ENCODE data around the gene FKBP2.

Gene FKBP2

GRCh38 chr11:64240435-64241240 lies at the start of gene FKBP2:
Gene FKBP2, plus strand, starts transcription at chr11:64241095. Its CDS starts 1,293 bp downstream, at chr11:64242388.
- peak; percentile 90 to 100 (median 98) for DNase-seq

- no peak for DNase-seq
Measured at GRCh38 chr11:64192434-64192833, 48.5 kb upstream of the FKBP2 start.

DNA sequence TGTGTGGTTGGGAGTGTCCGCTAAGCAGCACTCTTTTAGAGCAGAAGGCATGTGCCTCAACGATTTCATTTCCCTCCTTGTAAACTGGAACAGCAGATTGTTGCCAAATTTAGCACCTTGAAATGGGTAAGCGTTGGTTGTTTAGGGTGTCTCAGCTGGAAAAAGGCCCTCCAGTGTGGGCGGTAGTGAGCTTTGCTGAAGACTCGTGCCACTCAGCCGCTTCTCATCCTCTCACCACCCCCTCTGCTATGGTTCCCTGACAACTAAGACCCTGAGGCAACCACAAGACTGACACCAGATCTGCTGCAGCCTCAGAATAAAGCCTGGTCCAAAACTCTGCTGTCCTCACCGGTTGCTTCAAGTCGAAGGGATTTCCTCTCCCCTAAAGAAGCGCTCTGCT lies 44.3 kb upstream of the FKBP2 start:
- peak in 1 of 51 donors; percentile 53 for DNase-seq

DNA sequence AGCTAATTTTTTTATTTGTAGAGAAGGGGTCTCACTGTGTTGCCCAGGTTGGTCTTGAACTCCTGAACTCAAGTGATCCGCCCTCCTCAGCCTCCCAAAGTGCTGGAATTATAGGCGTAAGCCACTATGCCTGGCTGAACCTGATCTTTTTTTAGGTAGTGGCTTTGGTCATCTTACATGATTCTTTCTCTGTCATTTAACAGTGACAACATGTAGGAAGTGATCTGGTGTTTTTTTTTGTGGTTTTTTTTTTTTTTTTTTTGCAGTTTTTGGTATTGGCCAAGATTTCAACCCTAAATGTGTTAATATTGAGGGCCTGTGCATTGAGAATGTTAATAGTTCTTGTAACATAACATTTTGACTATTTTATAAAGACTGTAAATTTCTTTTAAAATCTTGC lies 42.4 kb upstream of the FKBP2 start:
- DNase-seq: no peak

DNA sequence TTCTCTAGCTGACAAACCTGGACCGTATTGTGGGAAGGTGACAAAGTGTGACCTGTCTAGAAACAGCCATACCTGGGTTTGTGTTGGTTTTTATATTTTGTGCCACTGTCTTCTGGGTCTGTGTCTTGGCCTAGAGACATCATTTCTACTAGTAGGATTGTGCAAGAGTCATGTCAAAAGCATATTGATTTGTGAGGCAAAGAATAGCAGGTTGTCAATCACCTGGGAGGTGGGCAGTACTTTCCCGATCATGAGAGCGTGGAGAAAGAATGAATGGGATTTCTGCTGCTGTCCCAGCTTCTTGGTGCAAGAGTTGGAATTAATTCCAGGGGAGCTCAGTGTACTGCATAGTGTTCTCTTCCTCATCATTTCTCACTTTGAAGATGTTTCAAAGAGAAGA lies 39.4 kb upstream of the FKBP2 start:
- no peak for DNase-seq

- DNase-seq: no peak
Measured at GRCh38 chr11:64202992-64203391, 37.9 kb upstream of the FKBP2 start.

DNA sequence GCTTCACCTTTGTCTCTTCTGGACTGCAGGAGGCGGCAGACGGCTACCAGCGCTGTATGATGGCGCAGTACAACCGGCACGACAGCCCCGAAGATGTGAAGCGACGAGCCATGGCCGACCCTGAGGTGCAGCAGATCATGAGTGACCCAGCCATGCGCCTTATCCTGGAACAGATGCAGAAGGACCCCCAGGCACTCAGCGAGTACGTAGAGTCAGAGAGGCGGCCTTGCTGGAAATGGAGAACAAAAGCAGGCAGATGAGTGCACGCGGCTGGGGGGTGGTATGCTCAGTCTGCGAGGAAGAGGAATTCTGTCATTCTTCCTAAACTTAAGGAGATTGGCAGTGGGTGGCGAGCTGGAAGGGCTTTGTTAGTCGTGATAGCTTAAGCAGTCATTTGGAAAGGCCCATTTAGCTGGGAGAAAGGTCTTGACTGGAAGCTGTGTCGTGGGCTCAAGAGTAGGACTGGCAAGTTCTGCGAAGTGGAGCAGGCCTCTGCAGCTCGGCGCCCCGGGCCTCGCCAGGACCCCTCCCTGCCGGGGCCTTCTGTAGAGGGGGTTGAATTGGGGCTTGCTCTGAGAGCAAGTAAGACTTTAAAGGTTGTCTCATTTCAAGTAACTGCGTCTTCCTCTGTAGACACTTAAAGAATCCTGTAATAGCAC lies 37.3 kb upstream of the FKBP2 start:
- no peak for DNase-seq

GRCh38 chr11:64204080-64204440 lies 36.8 kb upstream of the FKBP2 start:
- DNase-seq: no peak

DNA sequence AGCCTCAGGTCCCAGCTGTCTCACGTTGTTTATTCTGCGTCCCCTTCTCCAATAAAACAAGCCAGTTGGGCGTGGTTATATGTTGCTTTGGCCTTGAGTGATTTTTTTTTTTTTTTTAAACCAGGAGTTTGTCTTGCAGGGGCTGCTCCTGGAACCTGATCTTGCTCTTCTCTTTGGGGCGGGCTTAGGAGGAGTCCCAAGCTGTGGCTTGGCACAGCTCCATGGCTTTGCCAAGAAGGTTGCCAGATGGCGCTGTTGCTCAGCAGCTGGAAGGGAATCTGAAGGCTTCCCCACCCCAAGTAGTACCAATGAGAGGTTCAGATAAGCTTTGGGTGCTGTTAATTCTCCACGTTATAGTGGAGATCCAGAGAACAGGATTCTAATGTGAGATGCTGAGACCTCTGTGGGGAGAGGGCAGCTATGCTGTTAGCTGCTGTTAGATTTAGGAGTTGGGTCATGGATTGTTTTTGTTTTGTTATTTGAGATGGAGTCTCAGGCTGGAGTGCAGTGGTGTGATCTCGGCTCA lies 36.4 kb upstream of the FKBP2 start:
- peak in 42 of 51 donors; percentile 14 to 86 (median 66) for DNase-seq

GRCh38 chr11:64206457-64207255 lies 34.2 kb upstream of the FKBP2 start, which contains the start of gene FERMT3:
Gene FERMT3, plus strand, starts transcription at chr11:64206721. Its CDS starts 644 bp downstream, at chr11:64207365.
- peak in 9 of 51 donors; percentile 12 to 30 (median 23) for DNase-seq

- DNase-seq: peak in 9 of 51 donors; percentile 18 to 73 (median 41)
Measured at GRCh38 chr11:64207256-64208085, 33.4 kb upstream of the FKBP2 start.

DNA sequence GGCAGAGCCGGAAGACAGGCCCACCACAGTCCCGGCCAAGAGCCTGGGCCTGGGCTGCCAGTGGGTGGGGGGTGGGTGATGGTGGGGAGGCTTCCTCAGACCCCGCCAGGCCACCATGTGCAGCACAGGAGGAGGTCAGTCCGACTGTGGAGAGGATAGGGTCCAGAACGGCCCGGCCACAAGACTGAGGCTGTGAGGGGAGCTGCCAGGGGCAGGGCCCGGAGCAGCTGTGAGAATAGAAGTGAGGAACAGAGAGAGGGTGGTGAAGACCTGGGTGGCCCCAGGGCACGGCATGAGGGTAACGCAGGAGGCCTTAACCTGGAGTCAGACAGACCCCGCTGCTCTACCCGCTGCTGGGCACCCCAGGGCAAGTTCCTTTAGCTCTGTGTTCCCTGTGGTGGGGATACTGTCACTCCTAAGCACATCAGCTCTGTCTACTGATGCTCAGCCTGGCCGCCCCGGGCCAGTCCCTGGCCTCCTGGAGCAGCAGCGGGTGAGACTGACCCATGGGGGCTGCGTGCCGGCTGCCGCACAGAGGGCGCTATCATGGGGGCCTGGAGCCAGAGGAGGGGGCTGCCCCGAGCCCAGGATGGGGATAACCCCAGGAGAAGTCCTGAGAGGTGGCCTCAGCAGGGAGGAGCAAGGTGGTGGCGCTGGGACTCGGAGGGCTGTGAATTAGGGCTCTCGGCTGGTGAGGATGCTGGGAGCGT lies 32.7 kb upstream of the FKBP2 start:
- no peak for DNase-seq

DNA sequence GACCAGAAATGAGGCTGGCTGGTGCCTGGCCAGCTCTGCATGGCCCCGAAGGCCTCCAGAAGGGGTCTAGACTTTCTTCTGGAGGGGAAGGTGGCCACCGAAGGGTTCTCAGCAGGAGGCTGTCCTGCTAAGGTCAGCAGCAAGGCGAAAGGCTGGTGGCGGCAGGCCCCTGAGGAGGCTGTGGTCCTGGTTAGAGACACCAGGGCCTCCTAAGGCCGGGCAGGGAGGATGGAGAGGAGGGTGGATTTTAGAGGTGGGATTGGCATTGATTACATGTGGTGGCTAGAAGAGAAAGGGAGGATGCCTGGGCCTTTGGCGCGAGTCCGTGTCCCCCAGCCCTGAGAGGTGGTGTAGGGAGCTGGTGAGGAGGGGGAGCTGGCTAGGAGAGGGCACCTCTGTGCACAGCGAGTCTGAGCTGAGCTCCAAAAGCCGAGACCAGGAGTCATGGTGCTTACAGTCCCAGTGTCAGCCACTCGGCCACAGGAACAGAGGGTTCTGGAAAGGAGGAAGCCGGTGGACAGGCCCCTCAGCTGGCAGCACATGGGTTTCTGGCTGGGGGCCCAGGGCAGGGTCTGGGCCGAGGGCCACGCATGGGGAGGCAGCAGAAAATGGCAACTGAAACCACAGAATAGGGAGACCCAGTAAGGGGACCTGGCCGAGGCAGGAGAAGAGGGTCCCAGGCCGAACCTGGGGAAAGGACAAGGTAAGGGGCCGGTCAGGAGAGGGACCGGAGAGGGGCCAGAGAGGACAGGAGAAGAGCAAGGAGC lies 31.9 kb upstream of the FKBP2 start:
- peak in 4 of 51 donors; percentile 20 to 36 (median 25) for DNase-seq

DNA sequence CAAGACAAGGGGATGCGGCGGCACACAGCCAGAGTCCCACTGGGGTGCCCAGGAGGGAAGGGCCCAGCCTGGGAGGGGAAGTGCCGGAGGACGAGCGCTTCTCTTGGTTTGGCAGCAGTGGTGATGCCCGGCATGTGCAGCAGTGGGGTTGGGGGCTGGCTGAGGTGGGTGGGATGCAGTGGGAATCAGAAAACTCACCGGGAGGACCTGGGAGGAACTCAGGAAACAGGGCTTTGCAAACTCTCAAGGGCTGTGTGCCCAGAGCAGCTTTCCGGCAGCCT lies 31.4 kb upstream of the FKBP2 start:
- no peak for DNase-seq

DNA sequence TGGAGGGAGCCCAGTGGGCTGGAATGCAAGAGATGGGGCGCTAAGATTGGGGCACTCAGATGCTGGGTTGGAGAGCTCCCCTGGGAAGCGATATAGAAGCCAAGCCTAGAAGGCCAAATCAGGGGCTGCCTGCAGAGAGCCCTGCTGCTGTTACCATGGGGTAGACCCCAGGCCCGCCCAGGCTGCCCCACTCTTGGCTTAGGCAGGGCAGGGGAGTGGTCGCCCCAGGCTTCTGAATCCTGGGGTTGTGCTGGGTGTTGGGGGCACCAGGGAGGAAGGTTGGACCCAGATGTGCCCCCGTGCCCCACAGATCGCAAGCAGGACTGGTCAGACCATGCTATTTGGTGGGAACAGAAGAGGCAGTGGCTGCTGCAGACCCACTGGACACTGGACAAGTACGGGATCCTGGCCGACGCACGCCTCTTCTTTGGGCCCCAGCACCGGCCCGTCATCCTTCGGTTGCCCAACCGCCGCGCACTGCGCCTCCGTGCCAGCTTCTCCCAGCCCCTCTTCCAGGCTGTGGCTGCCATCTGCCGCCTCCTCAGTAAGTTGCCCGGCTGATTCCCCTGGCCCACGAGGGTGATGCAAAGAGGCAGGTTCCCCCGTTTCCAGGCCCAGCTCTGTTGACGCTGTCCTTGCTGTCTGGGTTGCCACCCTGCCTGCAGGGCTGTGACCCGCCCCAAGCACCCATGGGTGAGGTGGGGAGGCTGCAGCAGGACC lies 30.4 kb upstream of the FKBP2 start:
- no peak for DNase-seq

GRCh38 chr11:64211181-64211872 lies 29.6 kb upstream of the FKBP2 start:
- DNase-seq: no peak

DNA sequence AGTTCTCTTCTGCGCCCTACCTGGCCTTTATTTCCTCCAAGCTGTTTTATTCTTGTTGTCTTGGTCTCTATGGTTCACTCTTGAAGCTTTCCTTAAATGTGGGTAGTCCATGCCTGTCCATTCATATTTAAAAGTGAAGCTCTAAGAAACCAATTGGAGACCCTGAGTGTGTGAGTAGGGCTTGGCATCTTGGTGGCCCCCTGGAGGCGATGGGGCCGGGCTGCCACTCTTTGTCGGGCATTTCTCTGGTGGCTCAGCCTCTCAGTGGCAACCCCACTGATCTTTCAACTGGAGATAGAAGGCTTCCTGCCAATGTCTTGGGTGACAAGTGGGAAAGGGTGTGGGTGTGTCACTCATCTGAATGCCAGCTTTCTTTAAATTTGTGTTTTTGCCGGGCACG lies 24.0 kb upstream of the FKBP2 start:
- no peak for DNase-seq

- no peak for DNase-seq
Measured at GRCh38 chr11:64218628-64219353, 22.1 kb upstream of the FKBP2 start.

Measured in hypothalamus (tissue), 51 donors.